Measurements from ENCODE around the gene ZNF318.

DNA sequence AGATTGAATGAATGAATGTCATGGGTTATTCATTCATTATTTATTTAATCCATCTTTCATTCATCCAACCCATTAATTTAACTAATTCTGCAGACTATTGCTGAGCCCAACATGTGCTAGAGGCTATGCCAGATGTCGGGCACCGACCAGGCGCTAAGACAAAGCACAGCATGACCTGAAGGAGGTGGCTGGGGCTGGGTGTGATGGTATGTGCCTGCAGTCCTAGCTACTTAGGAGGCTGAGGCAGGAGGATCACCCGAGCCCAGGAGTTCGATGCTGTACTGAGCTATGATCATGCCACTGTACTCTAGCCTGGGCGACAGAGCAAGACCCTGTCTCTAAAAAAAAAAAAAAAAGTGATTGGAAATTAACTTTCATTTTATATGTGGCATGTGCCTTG is 77.1 kb downstream of the ZNF318 start:
- TF ChIP-seq, protein P1, sequence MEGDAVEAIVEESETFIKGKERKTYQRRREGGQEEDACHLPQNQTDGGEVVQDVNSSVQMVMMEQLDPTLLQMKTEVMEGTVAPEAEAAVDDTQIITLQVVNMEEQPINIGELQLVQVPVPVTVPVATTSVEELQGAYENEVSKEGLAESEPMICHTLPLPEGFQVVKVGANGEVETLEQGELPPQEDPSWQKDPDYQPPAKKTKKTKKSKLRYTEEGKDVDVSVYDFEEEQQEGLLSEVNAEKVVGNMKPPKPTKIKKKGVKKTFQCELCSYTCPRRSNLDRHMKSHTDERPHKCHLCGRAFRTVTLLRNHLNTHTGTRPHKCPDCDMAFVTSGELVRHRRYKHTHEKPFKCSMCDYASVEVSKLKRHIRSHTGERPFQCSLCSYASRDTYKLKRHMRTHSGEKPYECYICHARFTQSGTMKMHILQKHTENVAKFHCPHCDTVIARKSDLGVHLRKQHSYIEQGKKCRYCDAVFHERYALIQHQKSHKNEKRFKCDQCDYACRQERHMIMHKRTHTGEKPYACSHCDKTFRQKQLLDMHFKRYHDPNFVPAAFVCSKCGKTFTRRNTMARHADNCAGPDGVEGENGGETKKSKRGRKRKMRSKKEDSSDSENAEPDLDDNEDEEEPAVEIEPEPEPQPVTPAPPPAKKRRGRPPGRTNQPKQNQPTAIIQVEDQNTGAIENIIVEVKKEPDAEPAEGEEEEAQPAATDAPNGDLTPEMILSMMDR (IDR thresholded peaks at IDR 0.05), result no peak
- TF ChIP-seq POLR2AphosphoS5 (IDR thresholded peaks at IDR 0.05) (no peak), POLR2A (IDR thresholded peaks at IDR 0.05; ENCODE audit: low read depth) (no peak), EP300 (IDR thresholded peaks at IDR 0.05) (no peak)

All from esophagus muscularis mucosa (tissue), 4 donors.